Transverse colon (tissue), 3 donors: Measurements from ENCODE around the gene SNX8.

Experiments used
- POLR2A ChIP-seq: fragments of 450-650 bp; IDR thresholded peaks from one replicate; pipeline ENCODE4 v1.6.1; 2016; ENCODE audit warnings: antibody characterized with exemption, mild to moderate bottlenecking, moderate library complexity
- TF ChIP-seq, protein P1 (sequence below), 5 experiments: fragments of 200-600 bp in 3 of 5; fragments of 450-650 bp in 2 of 5; sonication (generic) in 3 of 5; IDR thresholded peaks; 1 replicate in 2 of 5; 2 replicates in 3 of 5; pipeline ENCODE4 v1.5.1; 2016 to 2017; ENCODE audit warnings: antibody characterized with exemption in 5 of 5, inconsistent platforms in 3 of 5, mild to moderate bottlenecking in 2 of 5, moderate library complexity in 1 of 5

DNA sequence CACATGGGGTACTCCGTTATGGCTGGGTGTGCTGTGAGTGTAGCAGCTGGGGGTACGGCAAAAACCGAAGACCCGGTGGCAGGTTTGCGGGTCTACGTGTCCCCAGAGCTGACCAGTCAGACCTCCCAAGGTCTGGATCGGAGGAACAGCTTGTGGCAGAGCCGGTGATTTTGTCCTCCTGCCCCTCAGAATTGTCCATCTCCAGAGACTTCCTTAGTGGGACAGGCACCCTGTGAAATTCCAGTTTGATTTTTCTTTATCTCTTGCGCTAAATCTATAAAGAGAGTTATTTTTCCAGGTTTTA, 41.4 kb upstream of the SNX8 start:
- no peak for TF ChIP-seq POLR2A
- TF ChIP-seq, protein P1, sequence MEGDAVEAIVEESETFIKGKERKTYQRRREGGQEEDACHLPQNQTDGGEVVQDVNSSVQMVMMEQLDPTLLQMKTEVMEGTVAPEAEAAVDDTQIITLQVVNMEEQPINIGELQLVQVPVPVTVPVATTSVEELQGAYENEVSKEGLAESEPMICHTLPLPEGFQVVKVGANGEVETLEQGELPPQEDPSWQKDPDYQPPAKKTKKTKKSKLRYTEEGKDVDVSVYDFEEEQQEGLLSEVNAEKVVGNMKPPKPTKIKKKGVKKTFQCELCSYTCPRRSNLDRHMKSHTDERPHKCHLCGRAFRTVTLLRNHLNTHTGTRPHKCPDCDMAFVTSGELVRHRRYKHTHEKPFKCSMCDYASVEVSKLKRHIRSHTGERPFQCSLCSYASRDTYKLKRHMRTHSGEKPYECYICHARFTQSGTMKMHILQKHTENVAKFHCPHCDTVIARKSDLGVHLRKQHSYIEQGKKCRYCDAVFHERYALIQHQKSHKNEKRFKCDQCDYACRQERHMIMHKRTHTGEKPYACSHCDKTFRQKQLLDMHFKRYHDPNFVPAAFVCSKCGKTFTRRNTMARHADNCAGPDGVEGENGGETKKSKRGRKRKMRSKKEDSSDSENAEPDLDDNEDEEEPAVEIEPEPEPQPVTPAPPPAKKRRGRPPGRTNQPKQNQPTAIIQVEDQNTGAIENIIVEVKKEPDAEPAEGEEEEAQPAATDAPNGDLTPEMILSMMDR (IDR thresholded peaks at IDR 0.05) = no peak
